Activated T-helper 1 cell treated with anti-CD3 and anti-CD28 coated beads, Interleukin-2, amount 50 U/mL, for 16 hours (primary cell): Measurements from ENCODE around the gene ACOT2.
"Not testable (repeated sequence)": the region's sequence is repeated elsewhere in the genome, so short reads cannot be mapped to it uniquely, and the experiment has no call there.

Experiments
- DNase-seq, 2 donors: peaks; one replicate each; pipeline ENCODE4 v3.0.0-alpha.2; 2020; ENCODE audit warnings: low read depth in 1 of 2, low spot score in 1 of 2

Gene ACOT2

DNA sequence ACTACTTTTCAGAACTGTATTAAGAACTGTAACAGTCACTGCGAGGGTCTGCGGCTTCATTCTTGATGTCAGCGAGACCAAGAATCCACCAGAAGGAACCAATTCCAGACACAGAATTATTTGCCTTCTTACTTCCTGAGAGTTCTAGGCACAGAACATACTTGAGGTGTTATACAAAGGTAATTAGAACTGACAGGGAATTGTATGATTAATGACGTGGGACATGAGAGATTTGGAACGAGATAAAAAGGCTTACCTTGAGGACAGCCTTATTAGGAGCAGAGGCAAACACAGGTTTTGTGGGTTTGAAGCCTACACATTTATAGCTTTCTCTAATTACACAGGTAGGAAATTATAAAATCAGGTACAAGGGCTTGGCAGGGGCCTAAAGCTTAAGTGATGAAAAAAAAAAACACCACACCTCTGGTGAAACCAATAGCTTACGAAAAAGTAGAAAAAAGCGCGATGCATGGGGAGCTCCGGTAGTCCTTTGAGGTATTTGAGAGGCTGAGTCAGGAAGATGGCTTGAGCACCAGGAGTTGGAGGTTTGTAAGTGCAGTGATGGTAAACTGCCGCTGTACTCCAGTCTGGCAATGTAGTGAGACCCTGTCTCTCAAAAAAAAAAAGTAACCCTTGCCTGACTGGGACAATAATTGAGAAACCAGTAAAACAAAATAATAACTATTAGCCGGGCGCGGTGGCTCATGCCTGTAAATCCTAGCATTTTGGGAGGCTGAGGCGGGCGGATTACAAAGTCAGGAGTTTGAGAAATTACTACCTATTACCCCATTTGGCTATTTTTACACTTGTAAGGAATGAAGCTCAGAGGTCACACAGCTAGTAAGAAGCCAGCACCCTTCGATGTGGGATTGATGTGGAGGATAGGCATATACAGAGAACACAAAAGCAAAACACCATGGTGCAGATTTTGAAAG, 795 bp upstream of the ACOT2 start:
- no peak for DNase-seq

- DNase-seq: not testable (repeated sequence)
These were observed 178 bp upstream of the ACOT2 start for GRCh38 chr14:73568886-73569184.

DNA sequence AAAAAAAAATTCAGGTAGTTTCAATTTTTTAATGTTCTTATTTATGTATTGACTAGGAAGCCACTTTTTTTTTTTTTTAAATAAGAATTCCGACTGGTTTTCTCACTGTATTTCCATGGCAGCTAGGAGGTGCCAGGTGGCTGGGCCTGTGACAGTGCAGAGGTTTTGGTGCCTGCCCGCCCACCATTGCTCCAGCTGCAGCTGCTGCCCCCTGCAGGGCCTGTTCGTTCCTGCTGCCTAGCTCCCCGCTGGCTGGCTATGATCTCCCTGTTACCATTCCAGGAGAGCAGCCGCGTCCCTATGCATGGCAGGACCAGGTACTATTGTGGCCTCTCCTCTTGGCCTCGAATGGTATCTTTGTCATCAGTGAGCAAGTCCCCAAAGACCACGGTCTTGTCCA, 1.9 kb downstream of the ACOT2 start:
- peak; percentile 31 to 33 for DNase-seq

DNA sequence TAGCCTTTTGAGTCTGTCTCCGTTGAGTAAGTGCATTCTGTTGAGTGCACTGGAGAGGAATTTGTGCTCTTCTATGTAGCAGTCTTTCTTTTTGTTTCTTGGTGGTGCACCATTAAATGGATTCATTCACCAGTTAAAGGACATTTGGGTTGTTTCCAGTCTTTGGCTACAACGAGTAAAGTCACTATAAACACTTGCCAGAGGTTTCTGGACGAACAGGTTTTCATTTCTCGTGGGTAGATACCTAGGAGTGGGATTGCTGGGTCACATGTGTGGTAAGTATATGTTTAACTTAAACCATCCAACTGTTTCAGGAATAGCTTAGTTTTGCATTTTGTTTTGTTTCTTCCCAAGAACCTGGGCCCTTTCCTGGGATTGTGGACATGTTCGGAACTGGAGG, 4.0 kb downstream of the ACOT2 start:
- DNase-seq: not testable (repeated sequence)

DNA sequence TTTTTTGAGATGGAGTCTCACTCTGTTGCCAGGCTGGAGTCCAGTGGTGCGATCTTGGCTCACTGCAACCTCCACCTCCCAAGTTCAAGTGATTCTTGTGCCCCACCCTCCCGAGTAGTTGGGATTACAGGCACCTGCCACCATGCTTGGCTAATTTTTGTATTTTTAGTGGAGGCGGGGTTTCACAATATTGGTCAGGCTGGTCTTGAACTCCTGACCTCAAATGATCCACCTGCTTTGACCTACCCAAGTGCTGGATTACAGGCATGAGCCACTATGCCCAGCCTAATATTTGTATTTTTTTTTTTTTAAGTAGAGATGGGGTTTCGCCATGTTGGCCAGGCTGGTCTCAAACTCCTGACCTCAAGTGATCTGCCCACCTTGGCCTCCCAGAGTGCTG, 4.7 kb downstream of the ACOT2 start:
- not testable (repeated sequence) for DNase-seq

DNA sequence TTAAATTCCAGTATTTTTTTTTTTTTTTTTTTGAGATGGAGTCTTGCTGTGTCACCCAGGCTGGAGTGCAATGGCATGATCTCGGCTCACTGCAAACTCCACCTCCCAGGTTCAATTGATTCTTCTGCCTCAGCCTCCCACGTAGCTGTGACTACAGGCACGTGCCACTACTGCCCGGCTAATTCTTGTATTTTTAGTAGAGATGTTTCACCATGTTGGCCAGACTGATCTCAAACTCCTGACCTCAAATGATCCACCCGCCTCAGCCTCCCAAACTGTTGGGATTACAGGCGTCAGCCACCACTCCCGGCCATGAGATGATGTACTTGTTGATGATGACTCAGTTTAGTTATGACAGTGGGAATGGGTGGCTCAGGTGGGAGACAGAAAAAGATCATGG, 5.2 kb downstream of the ACOT2 start:
- DNase-seq: not testable (repeated sequence)

DNA sequence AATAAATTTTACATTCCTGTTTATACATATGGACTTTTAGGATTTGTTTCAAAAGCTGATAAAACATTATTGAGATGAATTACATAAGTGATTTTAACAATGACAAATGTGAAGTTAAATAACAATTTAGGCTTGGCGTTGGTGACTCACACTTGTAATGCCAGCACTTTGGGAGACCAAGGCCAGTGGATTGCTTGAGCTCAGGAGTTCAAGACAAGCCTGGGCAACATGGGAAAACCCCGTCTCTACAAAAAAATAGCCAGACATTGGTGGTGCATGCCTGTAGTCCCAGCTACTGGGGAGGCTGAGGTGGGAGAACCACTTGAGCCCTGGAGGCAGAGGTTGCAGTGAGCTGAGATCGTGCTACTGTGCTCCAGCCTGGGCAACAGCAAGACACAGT, 7.4 kb downstream of the ACOT2 start:
- DNase-seq: no peak

DNA sequence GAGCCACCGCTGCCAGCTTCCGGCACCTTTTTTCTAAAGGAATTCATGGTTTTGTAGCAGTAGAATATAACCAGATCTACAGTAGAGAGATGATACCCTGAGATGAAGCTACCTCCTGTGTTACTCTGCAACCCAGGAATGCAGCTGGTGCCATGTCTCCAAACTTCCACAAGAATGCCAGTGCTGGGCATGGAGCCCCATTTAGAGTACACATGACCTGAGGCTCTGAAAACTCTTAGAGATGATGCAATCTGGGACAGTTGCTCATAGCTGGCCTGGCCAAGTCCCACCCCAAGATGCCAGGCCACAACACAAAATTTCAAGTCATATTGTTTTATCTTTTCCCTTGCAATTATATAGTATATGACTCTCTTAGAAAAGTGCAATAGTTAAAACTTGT, 8.2 kb downstream of the ACOT2 start:
- not testable (repeated sequence) for DNase-seq

GRCh38 chr14:73582102-73582979, 13.3 kb downstream of the ACOT2 start:
- DNase-seq: not testable (repeated sequence)

DNA sequence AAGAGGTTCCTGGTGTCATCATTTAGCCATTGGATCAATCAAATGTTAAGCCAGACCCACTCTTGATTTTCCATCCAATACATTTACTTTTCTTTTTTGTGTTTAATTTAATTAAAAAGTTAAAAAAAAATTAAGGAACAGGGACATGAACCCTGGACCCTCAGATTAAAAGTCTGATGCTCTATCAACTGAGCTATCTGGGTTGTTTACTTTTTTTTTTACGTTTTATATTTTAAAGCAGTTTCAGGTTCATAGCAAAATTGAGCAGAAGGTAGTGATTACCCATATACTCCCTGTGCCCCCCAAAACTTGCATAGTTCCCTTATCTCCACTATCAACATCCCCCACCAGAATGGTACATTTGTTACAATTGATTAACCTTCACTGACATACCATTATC, 19.7 kb downstream of the ACOT2 start:
- DNase-seq: no peak

GRCh38 chr14:73589116-73589515, 20.1 kb downstream of the ACOT2 start:
- no peak for DNase-seq

DNA sequence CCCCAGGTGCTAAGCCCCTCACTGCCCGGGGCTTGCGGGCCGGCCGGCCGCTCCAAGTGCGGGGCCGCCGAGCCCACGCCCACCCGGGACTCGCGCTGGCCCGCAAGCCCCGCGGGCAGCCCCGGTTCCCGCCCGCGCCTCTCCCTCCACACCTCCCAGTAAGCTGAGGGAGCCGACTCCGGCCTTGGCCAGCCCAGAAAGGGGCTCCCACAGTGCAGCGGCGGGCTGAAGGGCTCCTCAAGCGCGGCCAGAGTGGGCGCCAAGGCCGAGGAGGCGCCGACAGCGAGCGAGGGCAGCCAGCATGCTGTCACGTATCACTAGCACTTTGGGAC, 21.6 kb downstream of the ACOT2 start:
- not testable (repeated sequence) for DNase-seq

- DNase-seq: peak; percentile 26 to 30
These were observed 22.9 kb downstream of the ACOT2 start, which contains the start of gene ACOT4 for GRCh38 chr14:73591690-73592449. TSS of gene ACOT4 (plus strand) at chr14:73591873. CDS start at chr14:73591960, 87 bp downstream.

GRCh38 chr14:73594491-73594890, 25.5 kb downstream of the ACOT2 start:
- DNase-seq: no peak

DNA sequence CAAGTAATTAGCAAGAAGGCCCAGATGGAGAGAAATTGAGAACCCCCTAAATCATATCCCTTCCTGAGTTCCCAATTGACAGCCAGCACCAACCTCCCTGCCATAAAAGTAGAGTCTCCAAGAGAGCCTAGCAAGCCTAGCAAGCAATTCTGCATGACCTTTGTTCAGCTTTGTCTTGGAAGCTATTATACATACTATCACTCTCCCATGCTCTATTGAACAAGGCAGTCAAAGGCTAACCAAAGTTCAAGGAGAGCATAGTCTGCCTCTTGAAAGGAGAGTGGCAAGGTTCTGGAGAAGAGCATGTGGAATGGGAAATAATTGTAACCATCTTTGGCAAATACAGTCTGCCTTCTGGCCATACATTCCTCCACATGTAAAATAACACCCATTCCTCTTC, 30.5 kb downstream of the ACOT2 start:
- no peak for DNase-seq

- DNase-seq: no peak
These were observed 34.0 kb downstream of the ACOT2 start for GRCh38 chr14:73602994-73603393.

DNA sequence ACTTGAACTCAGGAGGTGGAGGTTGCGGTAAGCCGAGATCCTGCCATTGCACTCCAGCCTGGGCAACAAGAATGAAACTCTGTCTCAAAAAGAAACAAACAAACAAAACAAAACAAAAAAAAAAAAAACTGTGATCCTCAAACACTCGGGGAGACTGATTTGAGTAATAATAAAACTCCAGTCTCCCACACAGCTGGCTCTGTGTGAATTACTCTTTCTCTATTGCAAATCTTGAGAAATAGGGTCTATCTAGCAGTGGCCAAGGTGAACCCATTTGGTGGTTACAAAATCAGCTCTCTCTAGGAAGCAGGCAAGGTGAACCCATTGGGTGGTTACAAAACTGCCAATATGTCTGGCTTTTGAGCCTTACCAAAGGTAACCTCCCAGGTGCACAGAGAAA, 37.3 kb downstream of the ACOT2 start:
- DNase-seq: no peak

GRCh38 chr14:73607241-73607640, 38.2 kb downstream of the ACOT2 start:
- DNase-seq: no peak

DNA sequence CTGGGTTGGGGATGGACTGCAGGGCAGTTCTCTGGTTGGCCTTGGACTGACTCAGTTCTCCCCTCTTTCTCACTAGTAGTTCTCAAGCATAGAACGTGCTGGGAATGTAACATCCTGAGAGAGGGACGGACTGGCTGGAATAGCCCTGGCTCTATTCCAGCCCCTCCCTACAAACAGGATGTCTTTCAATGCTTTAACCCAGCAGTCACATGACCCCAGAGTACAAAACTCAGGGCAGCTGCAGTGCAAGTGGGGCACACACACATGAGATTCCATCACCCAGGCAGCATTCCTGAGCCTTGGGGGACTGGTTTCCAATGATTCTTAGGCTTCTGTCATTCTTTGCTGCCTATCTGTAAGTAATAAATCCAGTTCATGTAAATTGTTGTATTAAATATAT, 41.7 kb downstream of the ACOT2 start:
- DNase-seq: no peak

GRCh38 chr14:73612339-73613045, 43.5 kb downstream of the ACOT2 start, which contains the start of gene ACOT6:
TSS of gene ACOT6 (plus strand) at chr14:73612517. CDS start at chr14:73612572, 55 bp downstream.
- peak; percentile 33 to 45 for DNase-seq

DNA sequence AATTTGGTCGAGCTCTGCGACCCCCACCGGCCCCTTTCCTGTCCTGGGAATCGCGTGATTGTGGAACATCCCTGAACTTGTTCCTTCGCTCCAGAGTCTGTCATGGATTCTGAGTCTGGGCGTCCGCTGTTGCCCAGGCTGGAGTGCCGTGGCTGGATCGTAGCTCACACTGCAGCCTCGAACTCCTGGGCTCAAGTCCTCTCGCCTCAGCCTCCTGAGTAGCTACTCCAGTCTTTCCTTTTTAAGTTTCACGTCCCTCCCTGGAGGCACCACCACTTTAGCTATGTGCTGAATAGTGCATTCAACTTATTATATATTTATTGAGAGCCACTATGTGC, 44.0 kb downstream of the ACOT2 start:
- DNase-seq: no peak
